GM23338 (cell line): Measurements from ENCODE around the gene SLC9C2. TPM values are rescaled to one million over a fixed set of nuclear protein-coding genes. Genes with fewer than 3 reads are reported as not detected.

ENCODE experiments used
- ATAC-seq: fragments of 200-7000 bp; cut with Tn5 transposase; 3 replicates; pipeline ENCODE4 v1.9.1; 2020
- DNase-seq: peaks from one replicate; pipeline ENCODE4 v3.0.0-alpha.2; 2015; ENCODE audit warnings: low spot score
- H2AFZ ChIP-seq: fragments of 200-600 bp; sonication (generic); 2 replicates; pipeline ENCODE4 v1.8.0; 2016; ENCODE audit warnings: antibody characterized with exemption, mild to moderate bottlenecking, moderate library complexity
- H3F3A ChIP-seq: fragments of 200-600 bp; sonication (generic); replicated peaks from 2 replicates; pipeline ENCODE4 v1.8.0; 2017; ENCODE audit warnings: antibody characterized with exemption, mixed run types, low read depth
- H3K27ac ChIP-seq: fragments of 200-600 bp; sonication (generic); 2 replicates; pipeline ENCODE4 v1.6.1; 2016; ENCODE audit warnings: low read depth
- H3K27me3 ChIP-seq: fragments of 200-600 bp; sonication (generic); 2 replicates; pipeline ENCODE4 v1.8.0; 2016; ENCODE audit warnings: mild to moderate bottlenecking, mixed run types, moderate library complexity; ENCODE audit not compliant: insufficient read depth
- H3K36me3 ChIP-seq: fragments of 200-600 bp; sonication (generic); 2 replicates; pipeline ENCODE4 v1.8.0; 2016; ENCODE audit warnings: mild to moderate bottlenecking; ENCODE audit not compliant: insufficient read depth
- H3K4me1 ChIP-seq: fragments of 200-600 bp; sonication (generic); 2 replicates; pipeline ENCODE4 v1.8.0; 2016; ENCODE audit warnings: mild to moderate bottlenecking, moderate library complexity; ENCODE audit not compliant: insufficient read depth
- H3K4me2 ChIP-seq: fragments of 200-600 bp; sonication (generic); 2 replicates; pipeline ENCODE4 v1.7.1; 2017; ENCODE audit warnings: mixed run types
- H3K4me3 ChIP-seq: fragments of 200-600 bp; sonication (generic); 2 replicates; pipeline ENCODE4 v1.6.1; 2016; ENCODE audit warnings: mixed run types
- H3K79me2 ChIP-seq: fragments of 200-600 bp; sonication (generic); replicated peaks from 2 replicates; pipeline ENCODE4 v1.8.0; 2017; ENCODE audit warnings: mild to moderate bottlenecking; ENCODE audit not compliant: insufficient read depth
- H3K9me2 ChIP-seq: fragments of 200-600 bp; sonication (generic); 2 replicates; pipeline ENCODE4 v1.8.0; 2017; ENCODE audit not compliant: insufficient read depth
- H4K20me1 ChIP-seq: fragments of 200-600 bp; sonication (generic); replicated peaks from 2 replicates; pipeline ENCODE4 v1.8.0; 2017; ENCODE audit warnings: mild to moderate bottlenecking; ENCODE audit not compliant: insufficient read depth
- H3K27ac Mint-ChIP-seq: 2 replicates; pipeline ENCODE4 v1.8.0; 2020; ENCODE audit warnings: inconsistent platforms, mild to moderate bottlenecking, moderate library complexity, mixed read lengths
- H3K27me3 Mint-ChIP-seq: 3 replicates; pipeline ENCODE4 v1.8.0; 2022; ENCODE audit warnings: low read depth, mild to moderate bottlenecking, moderate library complexity, mixed read lengths, inconsistent platforms; ENCODE audit not compliant: insufficient read depth, poor library complexity
- H3K36me3 Mint-ChIP-seq: 3 replicates; pipeline ENCODE4 v1.8.0; 2021; ENCODE audit warnings: low read depth, mild to moderate bottlenecking, inconsistent platforms, moderate library complexity, mixed read lengths
- H3K4me1 Mint-ChIP-seq: 3 replicates; pipeline ENCODE4 v1.8.0; 2020; ENCODE audit warnings: mild to moderate bottlenecking, inconsistent platforms, mixed read lengths
- H3K4me3 Mint-ChIP-seq: 3 replicates; pipeline ENCODE4 v1.8.0; 2021; ENCODE audit warnings: moderate library complexity, mild to moderate bottlenecking, inconsistent platforms, mixed read lengths
- H3K9me3 Mint-ChIP-seq: 3 replicates; pipeline ENCODE4 v1.8.0; 2020; ENCODE audit warnings: moderate library complexity, mild to moderate bottlenecking, inconsistent platforms, mixed read lengths
- CREB1 ChIP-seq: fragments of 250-450 bp; sonication (Bioruptor Pico); IDR thresholded peaks from 2 replicates; pipeline ENCODE4 v1.5.0; 2020; ENCODE audit warnings: low read depth, mild to moderate bottlenecking, moderate library complexity
- CTCF ChIP-seq, 2 experiments: fragments of 200-600 bp in 1 of 2; sonication (generic) in 1 of 2; conservative IDR thresholded peaks; 2 replicates each; pipeline versions ENCODE4 v1.5.1 to v1.6.1; 2016 to 2017; ENCODE audit warnings: antibody characterized with exemption in 2 of 2, low read depth in 2 of 2, mild to moderate bottlenecking in 2 of 2, moderate library complexity in 1 of 2
- ETS1 ChIP-seq: IDR thresholded peaks from 2 replicates; pipeline ENCODE4 v1.6.1; 2016; ENCODE audit warnings: antibody characterized with exemption
- EZH2 ChIP-seq: fragments of 200-600 bp; sonication (generic); IDR thresholded peaks from one replicate; pipeline ENCODE4 v1.8.0; 2017; ENCODE audit warnings: antibody characterized with exemption, mild to moderate bottlenecking, low read depth; ENCODE audit not compliant: unreplicated experiment
- EZH2phosphoT487 ChIP-seq: fragments of 200-600 bp; sonication (generic); IDR thresholded peaks from one replicate; pipeline ENCODE4 v1.8.1; 2018; ENCODE audit warnings: antibody characterized with exemption; ENCODE audit not compliant: unreplicated experiment
- JUNB ChIP-seq: IDR thresholded peaks from one replicate; pipeline ENCODE4 v1.6.1; 2016; ENCODE audit warnings: antibody characterized with exemption; ENCODE audit not compliant: unreplicated experiment
- NANOG ChIP-seq: IDR thresholded peaks from 2 replicates; pipeline ENCODE4 v1.6.1; 2016; ENCODE audit warnings: antibody characterized with exemption, borderline replicate concordance
- POLR2AphosphoS5 ChIP-seq: IDR thresholded peaks from 2 replicates; pipeline ENCODE4 v1.6.1; 2016; ENCODE audit warnings: antibody characterized with exemption, low read depth
- REST ChIP-seq: IDR thresholded peaks from one replicate; pipeline ENCODE4 v1.6.1; 2018; ENCODE audit warnings: antibody characterized with exemption; ENCODE audit not compliant: unreplicated experiment
- STAT1 ChIP-seq: IDR thresholded peaks from one replicate; pipeline ENCODE4 v1.6.1; 2016; ENCODE audit warnings: antibody characterized with exemption; ENCODE audit not compliant: unreplicated experiment
- ZNF114 ChIP-seq: fragments of 250-450 bp; sonication (Bioruptor Pico); IDR thresholded peaks from 2 replicates; pipeline ENCODE4 v1.5.0; 2020; ENCODE audit warnings: mild to moderate bottlenecking, moderate library complexity
- ZNF331 ChIP-seq: fragments of 250-450 bp; sonication (Bioruptor Pico); IDR thresholded peaks from 2 replicates; pipeline ENCODE4 v1.5.0; 2020; ENCODE audit warnings: low read depth, mild to moderate bottlenecking, moderate library complexity
- ZNF462 ChIP-seq: fragments of 250-450 bp; sonication (Bioruptor Pico); IDR thresholded peaks from 2 replicates; pipeline ENCODE4 v1.5.0; 2020; ENCODE audit warnings: mild to moderate bottlenecking, moderate library complexity
- polyA plus RNA-seq: library from polyadenylated mRNA; unstranded; fragments of >200 nt; fragmentation: Nextera tagmentation; extraction: Ambion mirVana; gene quantifications from 2 replicates; pipeline ENCODE4 v1.2.1, GENCODE V29; 2016
- total RNA-seq: library from RNA; depleted of rRNA; stranded (reverse); fragments of >200 nt; shearing (Covaris generic); gene quantifications from 2 replicates; pipeline ENCODE4 v1.2.3, GENCODE V29; 2014

The SLC9C2 gene
- total and polyA plus RNA-seq, 2 experiments from 2014 or later = not detected

GRCh38 chr1:173478094-173478674 lies 124.7 kb downstream of the SLC9C2 start:
- H3K4me1 Mint-ChIP-seq = peaks cover 24% of the 10 kb centered on the region
- H3K27me3 Mint-ChIP-seq = peaks cover 7% of the 10 kb centered on the region
- H3K36me3 Mint-ChIP-seq = peaks cover 64% of the 10 kb centered on the region
- Histone ChIP-seq H3K9me2 (0 out of 2 replicates have a peak, but pooled peaks cover 3% of the 10 kb centered on the region), H3K27me3 (no peaks in the 10 kb centered on the region), H3K79me2 (peaks cover 86% of the 10 kb centered on the region), H2AFZ (no peak overlapping the region), H3K4me3 (peak overlapping the region; percentile 96), H3K27ac (no peak overlapping the region), H3K4me1 (peaks cover 31% of the 10 kb centered on the region), H3K4me2 (peak overlapping the region; percentile 99), H3K36me3 (peaks cover 39% of the 10 kb centered on the region), H4K20me1 (peaks cover 35% of the 10 kb centered on the region), H3F3A (no peaks in the 10 kb centered on the region)
- no peaks in the 10 kb centered on the region; the same call in 2 of the 3 replicates for H3K9me3 Mint-ChIP-seq
- ATAC-seq = peak; percentile 3; the same call in 1 of the 3 replicates
- TF ChIP-seq POLR2AphosphoS5 = no peak
- TF ChIP-seq ZNF331 (CRISPR knock-in tag) = no peak
- no peak for TF ChIP-seq NANOG
- TF ChIP-seq STAT1 = no peak
- no peak for TF ChIP-seq ZNF462 (CRISPR knock-in tag)
- TF ChIP-seq ZNF114 = no peak
- TF ChIP-seq REST = no peak
- TF ChIP-seq ETS1 = no peak
- TF ChIP-seq JUNB = no peak
- no peak for TF ChIP-seq EZH2phosphoT487
- no peak for TF ChIP-seq EZH2
- TF ChIP-seq CTCF (conservative IDR thresholded peaks at IDR 0.05; ENCODE audit: low read depth in 2 of 2) = no peak
- no peak for TF ChIP-seq CREB1 (CRISPR knock-in tag)
- peak; percentile 20 for DNase-seq
- H3K4me3 Mint-ChIP-seq = peak overlapping the region; percentile 90
- H3K27ac Mint-ChIP-seq = peak overlapping the region; percentile 89
